ENCODE measurements around the gene ARHGDIG. TPM values are rescaled to one million over a fixed set of nuclear protein-coding genes. Genes with fewer than 3 reads are reported as not detected.

ARHGDIG gene
- total RNA-seq, 1 donor, result not detected

GRCh38 chr16:243348-243747 lies 37.0 kb upstream of the ARHGDIG start:
- TF ChIP-seq CTCF (IDR thresholded peaks at IDR 0.05; ENCODE audit: insufficient read depth, low read depth, low read length), result no peak
- no peak for DNase-seq (ENCODE audit: low read depth)
- no peak overlapping the region for H3K4me3 ChIP-seq (ENCODE audit: low read depth, low read length)

- no peak for DNase-seq (ENCODE audit: low read depth)
- no peak for TF ChIP-seq CTCF (IDR thresholded peaks at IDR 0.05; ENCODE audit: insufficient read depth, low read depth, low read length)
- H3K4me3 ChIP-seq (ENCODE audit: low read depth, low read length), result no peak overlapping the region
Observed at GRCh38 chr16:245105-245504, 35.3 kb upstream of the ARHGDIG start.

GRCh38 chr16:247027-247426 lies 33.4 kb upstream of the ARHGDIG start:
- no peak overlapping the region for H3K4me3 ChIP-seq (ENCODE audit: low read depth, low read length)
- no peak for DNase-seq (ENCODE audit: low read depth)
- TF ChIP-seq CTCF (IDR thresholded peaks at IDR 0.05; ENCODE audit: insufficient read depth, low read depth, low read length), result no peak

GRCh38 chr16:249431-249830 lies 31.0 kb upstream of the ARHGDIG start:
- H3K4me3 ChIP-seq (ENCODE audit: low read depth, low read length), result no peak overlapping the region
- no peak for DNase-seq (ENCODE audit: low read depth)
- TF ChIP-seq CTCF (IDR thresholded peaks at IDR 0.05; ENCODE audit: insufficient read depth, low read depth, low read length), result no peak

- TF ChIP-seq CTCF (IDR thresholded peaks at IDR 0.05; ENCODE audit: insufficient read depth, low read depth, low read length), result no peak
- DNase-seq (ENCODE audit: low read depth), result peak; percentile 42
- peak overlapping the region; percentile 5 for H3K4me3 ChIP-seq (ENCODE audit: low read depth, low read length)
Observed at GRCh38 chr16:252366-253337, 27.7 kb upstream of the ARHGDIG start.

GRCh38 chr16:253833-254232 lies 26.6 kb upstream of the ARHGDIG start:
- no peak for DNase-seq (ENCODE audit: low read depth)
- no peak for TF ChIP-seq CTCF (IDR thresholded peaks at IDR 0.05; ENCODE audit: insufficient read depth, low read depth, low read length)
- no peak overlapping the region for H3K4me3 ChIP-seq (ENCODE audit: low read depth, low read length)
